ENCODE data around the gene PTH2.

Gene PTH2

GRCh38 chr19:49432141-49433073 is 9.2 kb upstream of the PTH2 start:
- no peak for DNase-seq (ENCODE audit: extremely low read depth in 1 of 2, low read depth in 1 of 2)

GRCh38 chr19:49431330-49431749 is 8.1 kb upstream of the PTH2 start:
- no peak for DNase-seq (ENCODE audit: extremely low read depth in 1 of 2, low read depth in 1 of 2)

- no peak for DNase-seq (ENCODE audit: extremely low read depth in 1 of 2, low read depth in 1 of 2)
Observed at GRCh38 chr19:49430678-49431329, 7.6 kb upstream of the PTH2 start.

DNA sequence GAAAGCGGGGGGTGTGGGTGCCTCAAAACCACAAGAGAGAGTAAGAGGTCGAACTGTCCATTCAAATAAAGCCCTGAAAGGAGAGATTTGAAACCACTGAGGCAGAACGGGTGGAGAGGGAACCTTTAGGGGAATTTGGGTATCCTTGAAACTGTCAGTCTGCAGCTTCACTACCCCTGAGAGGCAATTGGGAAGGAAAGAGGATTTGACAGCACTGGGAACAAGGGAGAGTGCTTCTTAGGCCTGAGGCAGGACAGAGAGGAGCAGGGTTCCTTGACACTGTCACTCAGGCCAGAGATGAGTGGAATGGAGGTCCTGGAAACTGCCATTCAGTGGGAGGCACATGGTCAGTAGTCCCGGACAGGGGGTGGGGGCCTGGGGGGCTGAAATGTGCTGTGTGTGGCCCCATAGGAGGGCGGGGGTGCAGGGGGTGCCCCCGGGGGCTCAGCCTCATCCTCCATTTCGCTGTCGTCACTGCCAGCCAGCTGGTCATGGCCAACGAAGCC is 7.0 kb upstream of the PTH2 start:
- no peak for DNase-seq (ENCODE audit: extremely low read depth in 1 of 2, low read depth in 1 of 2)

GRCh38 chr19:49428547-49429451 is 5.6 kb upstream of the PTH2 start:
- no peak for DNase-seq (ENCODE audit: extremely low read depth in 1 of 2, low read depth in 1 of 2)

GRCh38 chr19:49427855-49428546 is 4.8 kb upstream of the PTH2 start:
- DNase-seq (ENCODE audit: extremely low read depth in 1 of 2, low read depth in 1 of 2) = no peak

- DNase-seq (ENCODE audit: extremely low read depth in 1 of 2, low read depth in 1 of 2) = no peak
Observed at GRCh38 chr19:49427339-49427738, 4.1 kb upstream of the PTH2 start.

DNA sequence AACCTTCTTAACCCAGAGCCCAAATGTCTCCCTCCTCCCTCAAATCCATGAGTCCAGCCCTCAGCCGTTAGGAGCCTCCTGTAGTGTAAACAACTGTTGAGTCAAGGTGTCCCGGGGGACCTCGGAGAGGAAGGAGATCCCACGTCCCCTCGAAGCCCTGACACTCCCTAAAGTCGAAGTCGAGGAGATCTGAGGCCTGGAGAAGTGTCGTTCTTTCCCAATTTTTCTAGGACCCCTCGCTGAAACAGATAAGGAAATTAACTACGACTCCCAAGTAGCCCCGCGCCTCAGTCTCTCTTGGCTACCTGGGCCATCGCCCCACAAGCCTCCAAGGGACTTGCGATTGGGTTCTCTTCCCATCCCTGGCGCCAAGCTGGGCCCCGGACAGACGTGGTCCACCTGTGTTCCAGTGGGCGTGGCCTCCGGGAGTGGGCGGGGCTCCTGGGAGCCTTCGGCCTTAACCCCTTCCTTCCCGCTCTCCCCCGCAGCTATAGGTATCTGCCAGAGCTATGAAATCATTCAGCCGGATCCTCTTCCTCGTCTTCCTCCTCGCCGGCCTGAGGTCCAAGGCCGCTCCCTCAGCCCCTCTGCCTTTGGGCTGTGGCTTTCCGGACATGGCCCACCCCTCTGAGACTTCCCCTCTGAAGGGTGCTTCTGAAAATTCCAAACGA is 2.8 kb upstream of the PTH2 start:
- no peak for DNase-seq (ENCODE audit: extremely low read depth in 1 of 2, low read depth in 1 of 2)

- DNase-seq (ENCODE audit: extremely low read depth in 1 of 2, low read depth in 1 of 2) = no peak
Observed at GRCh38 chr19:49425178-49425577, 1.9 kb upstream of the PTH2 start, which contains the start of gene GFY. GFY (plus strand) TSS chr19:49425388; CDS start chr19:49426431, 1,043 bp downstream.

- no peak for DNase-seq (ENCODE audit: extremely low read depth in 1 of 2, low read depth in 1 of 2)
Observed at GRCh38 chr19:49423985-49424303, 703 bp upstream of the PTH2 start.

GRCh38 chr19:49422407-49423070 is 702 bp downstream of the PTH2 start:
- no peak for DNase-seq (ENCODE audit: extremely low read depth in 1 of 2, low read depth in 1 of 2)

- no peak for DNase-seq (ENCODE audit: extremely low read depth in 1 of 2, low read depth in 1 of 2)
Observed at GRCh38 chr19:49421878-49422202, 1.4 kb downstream of the PTH2 start.

DNA sequence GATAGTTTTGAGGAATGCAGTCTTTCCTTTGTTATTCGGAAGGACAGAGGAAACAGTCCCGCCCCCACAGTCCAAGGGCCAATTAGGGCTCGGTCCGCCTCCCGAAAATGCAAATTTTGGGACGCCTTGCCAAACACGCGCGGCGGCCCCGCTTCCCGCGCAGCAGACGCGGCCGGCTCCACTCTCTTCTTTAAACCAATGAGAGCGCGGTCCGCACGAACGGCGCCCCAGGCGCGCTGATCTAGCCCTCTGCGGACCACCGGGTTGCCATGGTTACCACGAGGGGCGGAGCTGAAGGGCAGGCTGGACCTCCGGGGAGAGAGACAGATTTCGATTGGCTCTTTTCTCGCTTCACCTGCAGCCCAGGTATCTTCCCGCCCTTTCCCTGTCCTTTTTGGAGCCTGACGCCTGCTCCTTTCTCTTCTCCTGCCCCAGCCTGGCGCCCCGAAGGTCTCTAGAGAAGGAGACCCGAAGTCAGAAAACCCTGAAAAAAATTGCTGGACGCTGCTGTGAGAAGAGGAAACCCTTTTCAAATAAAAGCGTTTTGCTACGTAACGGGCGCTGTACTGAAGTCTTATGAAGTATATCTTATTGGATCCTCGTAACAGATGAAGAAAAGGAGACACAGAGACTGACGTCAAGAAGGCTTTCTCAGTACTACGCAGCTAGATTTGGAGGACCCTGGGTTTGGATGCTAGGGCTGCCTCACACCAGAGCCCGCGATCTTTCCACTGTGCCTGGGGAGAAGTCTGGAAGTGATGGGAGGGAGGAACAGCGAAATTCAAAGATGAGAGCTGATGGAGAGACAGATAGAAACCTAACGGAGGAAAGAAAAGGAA is 2.0 kb downstream of the PTH2 start:
- no peak for DNase-seq (ENCODE audit: extremely low read depth in 1 of 2, low read depth in 1 of 2)

- no peak for DNase-seq (ENCODE audit: extremely low read depth in 1 of 2, low read depth in 1 of 2)
Observed at GRCh38 chr19:49420227-49420626, 3.0 kb downstream of the PTH2 start.

DNA sequence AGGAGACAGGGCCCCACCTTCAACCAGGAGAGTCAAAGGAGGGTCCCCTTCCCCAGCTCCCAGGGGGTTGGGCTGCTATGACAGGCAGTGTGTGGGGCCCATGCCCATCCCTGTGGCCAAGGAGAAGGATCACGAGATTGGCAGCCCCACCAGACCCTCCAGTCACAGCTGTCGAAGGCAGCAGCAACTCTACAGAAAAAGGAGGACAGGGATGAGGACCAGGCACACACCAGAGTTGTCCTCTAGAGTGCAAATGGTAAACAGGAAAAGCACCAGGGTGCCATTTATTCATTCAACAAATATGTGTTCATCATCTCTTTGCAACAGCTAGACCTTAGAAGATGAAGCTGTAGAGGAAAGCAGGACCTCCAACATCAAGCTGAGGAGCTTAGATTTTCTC is 4.1 kb downstream of the PTH2 start:
- no peak for DNase-seq (ENCODE audit: extremely low read depth in 1 of 2, low read depth in 1 of 2)

- DNase-seq (ENCODE audit: extremely low read depth in 1 of 2, low read depth in 1 of 2) = no peak
Observed at GRCh38 chr19:49418511-49418910, 4.7 kb downstream of the PTH2 start.

- DNase-seq (ENCODE audit: extremely low read depth in 1 of 2, low read depth in 1 of 2) = no peak
Observed at GRCh38 chr19:49417088-49417487, 6.2 kb downstream of the PTH2 start.

DNA sequence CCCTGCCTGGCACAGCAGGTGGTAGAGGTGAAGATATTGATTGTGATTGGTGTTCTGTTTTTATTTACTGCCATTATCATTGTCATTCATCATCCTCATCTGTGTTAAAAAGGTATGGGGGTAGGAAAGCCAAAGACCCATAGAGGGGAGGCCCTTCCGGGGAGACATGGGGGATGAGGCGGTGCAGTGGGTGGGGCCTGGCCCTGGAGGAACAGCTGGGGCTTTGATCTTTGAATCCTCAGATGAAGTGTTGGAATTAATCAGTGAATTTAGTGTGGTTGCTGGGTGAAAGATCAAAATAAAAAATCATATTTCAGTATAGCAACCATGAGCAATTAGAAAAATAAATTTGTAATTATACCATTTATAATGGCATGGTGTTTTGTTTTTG is 7.4 kb downstream of the PTH2 start:
- DNase-seq (ENCODE audit: extremely low read depth in 1 of 2, low read depth in 1 of 2) = no peak

Data from activated CD8-positive, alpha-beta memory T cell treated with anti-CD3 and anti-CD28 coated beads for 1 hour (primary cell).